GM12864 (cell line): Measurements from ENCODE around the gene PCLAF.

Experiments used
- DNase-seq: peaks from one replicate; pipeline ENCODE4 v3.0.0-alpha.2; 2011; ENCODE audit warnings: low read depth
- H3K4me3 ChIP-seq: 2 replicates; pipeline ENCODE4 v1.5.1; 2011; ENCODE audit warnings: mild to moderate bottlenecking, low read depth, low read length, control low read depth
- CTCF ChIP-seq: IDR thresholded peaks from 2 replicates; pipeline ENCODE4 v1.5.1; 2011; ENCODE audit warnings: low read depth, mild to moderate bottlenecking, moderate library complexity, low read length, control low read depth, inconsistent platforms; ENCODE audit errors: missing control alignments

Gene PCLAF, protein sequence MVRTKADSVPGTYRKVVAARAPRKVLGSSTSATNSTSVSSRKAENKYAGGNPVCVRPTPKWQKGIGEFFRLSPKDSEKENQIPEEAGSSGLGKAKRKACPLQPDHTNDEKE

DNA sequence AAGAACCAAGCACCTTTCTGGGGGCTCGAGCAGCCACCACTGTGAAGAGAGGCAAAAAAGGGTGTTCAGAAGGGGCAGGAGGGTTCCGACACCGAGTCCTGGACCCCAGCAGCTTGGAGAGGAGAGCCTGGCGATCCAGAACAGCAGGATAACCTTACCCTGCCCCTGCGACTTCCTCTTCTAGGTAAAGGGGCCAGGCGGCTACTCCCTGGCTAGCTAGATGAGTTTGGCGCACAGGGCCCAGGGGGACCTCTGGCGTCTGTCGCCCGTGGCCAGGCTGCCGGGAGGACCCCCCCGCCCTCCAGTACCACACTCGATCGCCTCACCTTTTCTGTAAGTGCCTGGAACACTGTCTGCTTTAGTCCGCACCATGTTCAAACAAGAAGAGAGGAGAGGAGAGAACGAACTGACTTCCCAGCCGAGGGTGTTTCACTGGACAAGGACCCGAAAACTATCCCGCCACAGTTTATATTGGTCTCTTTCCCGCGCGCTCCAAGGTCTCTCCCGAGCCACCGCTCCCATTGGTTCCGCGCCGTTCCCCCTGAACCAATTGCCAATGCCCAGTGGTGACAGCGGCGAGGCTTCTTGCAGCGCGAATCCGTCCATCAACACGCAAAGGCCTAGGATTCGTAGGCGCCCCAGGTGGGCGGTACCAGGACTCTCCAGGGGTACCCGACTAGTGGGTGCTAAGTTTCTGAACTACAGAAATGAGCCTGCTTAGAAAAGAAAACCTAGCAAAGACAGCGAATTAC lies at the start of gene PCLAF:
PCLAF (minus strand) TSS at position 442 of the 752 bp plus-strand sequence; CDS start at position 372, 70 bp downstream.
- peak within 1 kb of the TSS; percentile 84 for H3K4me3 ChIP-seq
- DNase-seq = peak; percentile 93
- TF ChIP-seq CTCF = no peak

DNA sequence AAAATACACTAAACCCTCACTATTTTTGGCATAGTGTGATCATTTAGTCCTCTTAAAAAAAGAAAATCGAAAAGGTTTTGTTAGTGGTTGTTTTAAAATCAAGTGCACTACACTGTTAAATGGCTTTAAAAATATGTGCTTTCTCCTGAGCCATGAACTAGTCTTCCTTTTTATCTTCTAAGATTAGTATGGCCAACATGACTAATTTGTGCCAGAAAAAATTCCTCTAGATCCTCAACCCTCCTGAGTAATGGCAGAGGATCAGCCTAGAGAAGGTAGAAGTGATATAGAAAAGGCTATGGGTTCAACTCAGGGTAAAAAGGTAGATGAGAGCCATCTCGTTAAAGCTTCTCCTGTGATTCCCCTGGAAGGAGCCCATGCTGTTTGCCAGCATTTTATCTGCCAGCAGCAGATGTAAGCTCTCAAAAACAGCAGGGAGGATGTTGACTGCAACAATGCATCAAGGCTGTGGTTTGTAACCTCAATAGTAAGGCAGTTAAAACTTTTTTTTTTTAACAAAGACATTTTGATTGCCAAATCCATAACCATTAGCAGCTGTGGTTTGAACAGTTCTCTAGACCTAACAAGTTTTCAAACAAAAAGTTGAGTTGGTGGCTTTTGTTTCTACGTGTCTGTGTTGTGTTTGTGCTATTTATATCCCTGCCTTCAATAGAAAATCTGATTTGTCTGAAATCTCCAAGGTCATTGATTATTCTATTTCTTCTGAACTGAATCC lies 48.9 kb upstream of the PCLAF start:
- no peak overlapping the region for H3K4me3 ChIP-seq
- peak; percentile 19 for DNase-seq
- TF ChIP-seq CTCF = no peak

DNA sequence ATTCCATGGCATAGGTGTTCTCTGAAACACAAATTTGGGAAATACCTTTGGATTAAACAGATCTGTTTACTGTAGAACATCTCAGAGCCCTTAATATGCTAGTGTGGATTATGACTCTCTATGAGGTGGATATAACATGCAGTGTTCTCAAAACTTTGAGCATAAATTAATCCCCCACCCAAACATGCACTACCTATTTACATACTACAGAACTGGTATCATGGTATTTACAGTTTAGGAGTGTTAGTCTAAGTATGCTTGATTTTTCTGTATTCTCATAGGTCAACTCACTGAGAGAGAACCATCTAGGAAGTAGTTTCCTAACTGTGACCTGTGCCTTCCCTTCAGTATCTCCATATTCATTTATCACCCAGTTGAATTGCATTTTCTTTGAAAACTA lies 48.2 kb upstream of the PCLAF start:
- H3K4me3 ChIP-seq = no peak overlapping the region
- TF ChIP-seq CTCF = no peak
- no peak for DNase-seq

GRCh38 chr15:64426845-64427465 lies 45.7 kb upstream of the PCLAF start:
- no peak for DNase-seq
- no peak overlapping the region for H3K4me3 ChIP-seq
- peak; percentile 18 for TF ChIP-seq CTCF

DNA sequence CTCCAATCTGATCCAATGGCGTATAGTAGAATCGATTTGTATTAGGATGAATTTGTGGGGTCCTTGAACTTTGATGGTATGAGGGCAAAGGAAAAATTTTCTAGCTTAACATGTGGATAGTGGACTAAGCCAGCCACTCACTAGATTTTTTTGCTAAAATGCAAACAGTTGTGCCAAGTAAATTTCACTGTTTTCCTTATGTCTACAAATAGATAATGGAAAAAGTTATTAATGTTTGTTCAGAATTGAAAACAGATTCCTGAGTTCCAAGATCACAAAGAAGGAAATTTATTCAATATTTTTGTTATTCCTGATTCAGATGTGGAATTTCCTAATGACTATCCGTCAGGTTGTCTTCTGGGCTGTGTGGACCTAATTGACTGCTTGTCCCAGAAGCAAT lies 44.0 kb upstream of the PCLAF start:
- no peak overlapping the region for H3K4me3 ChIP-seq
- no peak for TF ChIP-seq CTCF
- no peak for DNase-seq

DNA sequence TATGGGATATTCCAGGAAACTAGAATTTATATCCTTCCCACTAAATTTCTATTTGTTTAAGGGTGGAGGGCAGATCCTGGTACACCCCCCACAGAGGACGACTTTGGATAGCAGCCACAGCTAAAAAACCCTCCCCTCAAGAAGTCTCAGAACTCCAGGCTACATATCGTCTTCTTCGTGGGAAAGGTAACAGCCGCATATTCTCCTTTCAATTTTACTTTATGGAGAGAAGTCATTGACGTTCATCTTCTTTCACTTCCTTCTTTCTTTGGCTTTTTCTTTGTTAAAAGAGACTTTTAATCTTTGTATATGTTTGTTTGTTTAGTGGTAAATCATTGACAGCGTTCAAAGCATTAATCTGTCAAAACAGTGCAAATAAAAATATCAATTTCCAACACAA lies 42.7 kb upstream of the PCLAF start:
- no peak for TF ChIP-seq CTCF
- H3K4me3 ChIP-seq = no peak overlapping the region
- DNase-seq = no peak
